ENCODE results near the gene SVOP. TPM values are rescaled to one million over a fixed set of nuclear protein-coding genes. Genes with fewer than 3 reads are reported as not detected.

SVOP gene
- total RNA-seq = 10 to 100 TPM in 1 of 2 donors, 1 to 10 TPM in 1; 8.7 to 27.3 TPM
- polyA plus RNA-seq (ENCODE audit: insufficient read length in 2 of 2) = 10 to 100 TPM; 31.6 to 33.5 TPM
- long read RNA-seq, donor 1, full-length matches to known transcripts = 7 of 7 reads
- long read RNA-seq, donor 1, partial matches to known transcripts = 0 of 7 reads
- long read RNA-seq, donor 1, other reads (novel, unspliced or antisense) = 0 of 7 reads
- long read RNA-seq, donor 2, full-length matches to known transcripts = 1 of 1 reads
- long read RNA-seq, donor 2, partial matches to known transcripts = 0 of 1 reads
- long read RNA-seq, donor 2, other reads (novel, unspliced or antisense) = 0 of 1 reads
- long read RNA-seq, donor 3, full-length matches to known transcripts = 5 of 5 reads
- long read RNA-seq, donor 3, partial matches to known transcripts = 0 of 5 reads
- long read RNA-seq, donor 3, other reads (novel, unspliced or antisense) = 0 of 5 reads
- long read RNA-seq, donor 4 = 0 reads

GRCh38 chr12:109020796-109021380 lies at the start of gene SVOP:
Gene SVOP (minus strand): TSS chr12:109021068. CDS start chr12:109020868, 200 bp downstream.
- Histone ChIP-seq H3K4me1 (ENCODE audit: control insufficient read depth, insufficient read depth, low read length) (peaks cover 6% of the 10 kb centered on the region), H3K27ac (ENCODE audit: low read depth, low read length) (peak within 1 kb of the TSS; percentile 21), H3K27me3 (ENCODE audit: control insufficient read depth, insufficient read depth, low read length) (no peaks in the 10 kb centered on the region), H3K36me3 (ENCODE audit: control insufficient read depth, insufficient read depth, low read length) (no peaks in the 10 kb centered on the region), H3K4me3 (ENCODE audit: low read depth, low read length) (peak within 1 kb of the TSS; percentile 36), H3K9me3 (ENCODE audit: control insufficient read depth, insufficient read depth, low read length) (no peaks in the 10 kb centered on the region)
- WGBS (ENCODE audit: insufficient coverage) = 4% methylated on average over 26 of the region's 30 CpGs
- DNase-seq (ENCODE audit: low read depth in 4 of 6, low spot score in 6 of 6) = peak; percentile 66 to 95 (median 76)

- peaks cover 35% of the 10 kb centered on the region for H3K36me3 ChIP-seq (ENCODE audit: control insufficient read depth, insufficient read depth, low read length)
- 43% methylated on average over 17 of the region's 17 CpGs for WGBS (ENCODE audit: insufficient coverage)
Observed at GRCh38 chr12:109069307-109070271, 48.7 kb upstream of the SVOP start.

GRCh38 chr12:109065853-109066193 lies 45.0 kb upstream of the SVOP start:
- Histone ChIP-seq H3K9me3 (ENCODE audit: control insufficient read depth, insufficient read depth, low read length) (no peaks in the 10 kb centered on the region), H3K4me3 (ENCODE audit: low read depth, low read length) (no peak overlapping the region), H3K27me3 (ENCODE audit: control insufficient read depth, insufficient read depth, low read length) (no peaks in the 10 kb centered on the region), H3K4me1 (ENCODE audit: control insufficient read depth, insufficient read depth, low read length) (no peaks in the 10 kb centered on the region), H3K36me3 (ENCODE audit: control insufficient read depth, insufficient read depth, low read length) (peaks cover 32% of the 10 kb centered on the region), H3K27ac (ENCODE audit: low read depth, low read length) (no peak overlapping the region)
- WGBS (ENCODE audit: insufficient coverage) = no CpG with 5 or more reads among the region's 1 CpG
- DNase-seq (ENCODE audit: low read depth in 4 of 6, low spot score in 6 of 6) = no peak

More at GRCh38 chr12:109069307-109070271, 48.7 kb upstream of the SVOP start:
- Histone ChIP-seq H3K4me3 (ENCODE audit: low read depth, low read length) (no peak overlapping the region), H3K27me3 (ENCODE audit: control insufficient read depth, insufficient read depth, low read length) (no peaks in the 10 kb centered on the region), H3K27ac (ENCODE audit: low read depth, low read length) (no peak overlapping the region), H3K4me1 (ENCODE audit: control insufficient read depth, insufficient read depth, low read length) (no peaks in the 10 kb centered on the region), H3K9me3 (ENCODE audit: control insufficient read depth, insufficient read depth, low read length) (peaks cover under 1% of the 10 kb centered on the region)
- peak in 1 of 6 donors; percentile 37 for DNase-seq (ENCODE audit: low read depth in 4 of 6, low spot score in 6 of 6)

GRCh38 chr12:109065154-109065852 lies 44.4 kb upstream of the SVOP start:
- DNase-seq (ENCODE audit: low read depth in 4 of 6, low spot score in 6 of 6) = no peak
- 60% methylated on average over 1 of the region's 5 CpGs for WGBS (ENCODE audit: insufficient coverage)
- Histone ChIP-seq H3K27ac (ENCODE audit: low read depth, low read length) (no peak overlapping the region), H3K9me3 (ENCODE audit: control insufficient read depth, insufficient read depth, low read length) (no peaks in the 10 kb centered on the region), H3K27me3 (ENCODE audit: control insufficient read depth, insufficient read depth, low read length) (no peaks in the 10 kb centered on the region), H3K36me3 (ENCODE audit: control insufficient read depth, insufficient read depth, low read length) (peaks cover 29% of the 10 kb centered on the region), H3K4me3 (ENCODE audit: low read depth, low read length) (no peak overlapping the region), H3K4me1 (ENCODE audit: control insufficient read depth, insufficient read depth, low read length) (no peaks in the 10 kb centered on the region)

GRCh38 chr12:109064143-109064542 lies 43.3 kb upstream of the SVOP start:
- no peaks in the 10 kb centered on the region for H3K9me3 ChIP-seq (ENCODE audit: control insufficient read depth, insufficient read depth, low read length)
- H3K4me1 ChIP-seq (ENCODE audit: control insufficient read depth, insufficient read depth, low read length) = no peaks in the 10 kb centered on the region
- H3K4me3 ChIP-seq (ENCODE audit: low read depth, low read length) = no peak overlapping the region
- WGBS (ENCODE audit: insufficient coverage) = 100% methylated on average over 1 of the region's 3 CpGs
- no peak for DNase-seq (ENCODE audit: low read depth in 4 of 6, low spot score in 6 of 6)
- H3K36me3 ChIP-seq (ENCODE audit: control insufficient read depth, insufficient read depth, low read length) = peaks cover 23% of the 10 kb centered on the region
- H3K27me3 ChIP-seq (ENCODE audit: control insufficient read depth, insufficient read depth, low read length) = no peaks in the 10 kb centered on the region
- H3K27ac ChIP-seq (ENCODE audit: low read depth, low read length) = no peak overlapping the region

- peaks cover 18% of the 10 kb centered on the region for H3K36me3 ChIP-seq (ENCODE audit: control insufficient read depth, insufficient read depth, low read length)
- H3K27ac ChIP-seq (ENCODE audit: low read depth, low read length) = no peak overlapping the region
- WGBS (ENCODE audit: insufficient coverage) = 100% methylated on average over 1 of the region's 6 CpGs
- no peaks in the 10 kb centered on the region for H3K9me3 ChIP-seq (ENCODE audit: control insufficient read depth, insufficient read depth, low read length)
- H3K4me1 ChIP-seq (ENCODE audit: control insufficient read depth, insufficient read depth, low read length) = no peaks in the 10 kb centered on the region
- no peak overlapping the region for H3K4me3 ChIP-seq (ENCODE audit: low read depth, low read length)
- no peak for DNase-seq (ENCODE audit: low read depth in 4 of 6, low spot score in 6 of 6)
- H3K27me3 ChIP-seq (ENCODE audit: control insufficient read depth, insufficient read depth, low read length) = no peaks in the 10 kb centered on the region
Observed at GRCh38 chr12:109058773-109059172, 37.9 kb upstream of the SVOP start.

GRCh38 chr12:109057376-109057775 lies 36.5 kb upstream of the SVOP start:
- Histone ChIP-seq H3K4me1 (ENCODE audit: control insufficient read depth, insufficient read depth, low read length) (peaks cover 11% of the 10 kb centered on the region), H3K4me3 (ENCODE audit: low read depth, low read length) (no peak overlapping the region), H3K9me3 (ENCODE audit: control insufficient read depth, insufficient read depth, low read length) (no peaks in the 10 kb centered on the region), H3K36me3 (ENCODE audit: control insufficient read depth, insufficient read depth, low read length) (peaks cover 14% of the 10 kb centered on the region), H3K27ac (ENCODE audit: low read depth, low read length) (no peak overlapping the region), H3K27me3 (ENCODE audit: control insufficient read depth, insufficient read depth, low read length) (no peaks in the 10 kb centered on the region)
- 100% methylated on average over 1 of the region's 1 CpG for WGBS (ENCODE audit: insufficient coverage)
- DNase-seq (ENCODE audit: low read depth in 4 of 6, low spot score in 6 of 6) = no peak

- DNase-seq (ENCODE audit: low read depth in 4 of 6, low spot score in 6 of 6) = no peak
- Histone ChIP-seq H3K9me3 (ENCODE audit: control insufficient read depth, insufficient read depth, low read length) (no peaks in the 10 kb centered on the region), H3K4me3 (ENCODE audit: low read depth, low read length) (no peak overlapping the region), H3K27me3 (ENCODE audit: control insufficient read depth, insufficient read depth, low read length) (no peaks in the 10 kb centered on the region), H3K36me3 (ENCODE audit: control insufficient read depth, insufficient read depth, low read length) (peaks cover 14% of the 10 kb centered on the region), H3K27ac (ENCODE audit: low read depth, low read length) (no peak overlapping the region), H3K4me1 (ENCODE audit: control insufficient read depth, insufficient read depth, low read length) (peaks cover 14% of the 10 kb centered on the region)
- no CpG with 5 or more reads among the region's 3 CpGs for WGBS (ENCODE audit: insufficient coverage)
Observed at GRCh38 chr12:109056891-109057290, 36.0 kb upstream of the SVOP start.

- Histone ChIP-seq H3K27ac (ENCODE audit: low read depth, low read length) (no peak overlapping the region), H3K4me1 (ENCODE audit: control insufficient read depth, insufficient read depth, low read length) (peaks cover 14% of the 10 kb centered on the region), H3K27me3 (ENCODE audit: control insufficient read depth, insufficient read depth, low read length) (no peaks in the 10 kb centered on the region), H3K9me3 (ENCODE audit: control insufficient read depth, insufficient read depth, low read length) (no peaks in the 10 kb centered on the region), H3K4me3 (ENCODE audit: low read depth, low read length) (no peak overlapping the region), H3K36me3 (ENCODE audit: control insufficient read depth, insufficient read depth, low read length) (peaks cover 8% of the 10 kb centered on the region)
- no peak for DNase-seq (ENCODE audit: low read depth in 4 of 6, low spot score in 6 of 6)
Observed at GRCh38 chr12:109054520-109054919, 33.7 kb upstream of the SVOP start.
